Activated T-cell treated with anti-CD3 and anti-CD28 coated beads, Interleukin-2, amount 50 U/mL, for 24 hours (primary cell): ENCODE data around the gene FRAT2.
A peak's percentile ranks its signal among the peaks of the same experiment; 100 is the strongest.

ENCODE experiments used
- DNase-seq: peaks from one replicate; pipeline ENCODE4 v3.0.0-alpha.2; 2020
- H3K27ac Mint-ChIP-seq: 2 replicates; pipeline ENCODE4 v1.8.0; 2020; ENCODE audit warnings: mild to moderate bottlenecking, mixed read lengths
- H3K27me3 Mint-ChIP-seq: 2 replicates; pipeline ENCODE4 v1.8.0; 2020; ENCODE audit warnings: mixed read lengths
- H3K36me3 Mint-ChIP-seq: 2 replicates; pipeline ENCODE4 v1.8.0; 2020; ENCODE audit warnings: low read depth, mixed read lengths
- H3K4me1 Mint-ChIP-seq: 2 replicates; pipeline ENCODE4 v1.8.0; 2020; ENCODE audit warnings: low read depth, mixed read lengths
- H3K4me3 Mint-ChIP-seq: 2 replicates; pipeline ENCODE4 v1.8.0; 2020; ENCODE audit warnings: mild to moderate bottlenecking, moderate library complexity, mixed read lengths
- H3K9me3 Mint-ChIP-seq: 2 replicates; pipeline ENCODE4 v1.8.0; 2020; ENCODE audit warnings: mixed read lengths

Gene FRAT2

DNA sequence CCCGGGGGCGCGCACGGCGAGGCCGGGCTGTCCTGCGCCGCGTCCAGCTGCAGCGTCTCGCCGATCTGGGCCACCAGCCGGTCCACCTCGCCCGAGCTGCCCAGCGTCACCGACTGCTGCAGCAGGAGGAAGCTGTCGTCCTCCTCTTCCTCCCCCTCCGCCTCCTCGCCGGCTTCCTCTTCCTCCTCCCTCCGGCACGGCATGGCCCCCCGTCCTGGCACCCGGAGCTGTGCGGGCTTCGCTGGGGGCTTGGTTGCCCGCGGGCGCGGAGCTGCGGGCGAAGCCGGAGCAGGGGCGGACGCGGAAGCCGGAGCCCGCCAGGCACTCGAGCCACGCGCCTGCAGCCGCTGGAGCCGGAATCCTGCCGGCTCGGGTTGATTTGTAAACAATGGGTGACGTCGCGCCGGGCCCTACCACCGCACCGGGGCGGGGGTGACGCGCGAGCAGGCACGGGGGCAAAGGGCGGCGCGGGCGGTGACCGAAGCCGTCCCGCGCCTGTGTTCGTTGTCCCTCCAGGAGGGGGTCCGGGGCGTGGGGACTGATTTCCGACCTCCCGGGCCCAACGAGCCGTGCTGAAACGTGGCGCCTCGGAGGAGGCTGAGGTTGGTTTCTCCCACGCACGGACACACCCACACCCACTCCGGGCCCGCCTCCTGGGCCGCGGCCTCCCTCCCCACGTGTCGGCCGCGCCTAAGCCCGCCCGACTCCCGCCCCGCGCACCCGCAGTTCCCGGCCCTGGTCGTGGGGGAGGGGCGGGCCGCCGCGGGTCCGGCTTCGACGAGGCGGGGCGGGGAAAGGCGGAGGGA lies at the start of gene FRAT2:
FRAT2 (minus strand) TSS at position 360 of the 806 bp plus-strand sequence; CDS start at position 203, 157 bp downstream.
- no peaks in the 10 kb centered on the region for H3K9me3 Mint-ChIP-seq
- peak within 1 kb of the TSS; percentile 95 for H3K27ac Mint-ChIP-seq
- peaks cover 41% of the 10 kb centered on the region for H3K4me1 Mint-ChIP-seq
- DNase-seq: peak; percentile 93
- H3K4me3 Mint-ChIP-seq: peak within 1 kb of the TSS; percentile 90
- no peaks in the 10 kb centered on the region for H3K27me3 Mint-ChIP-seq
- peaks cover 23% of the 10 kb centered on the region for H3K36me3 Mint-ChIP-seq

DNA sequence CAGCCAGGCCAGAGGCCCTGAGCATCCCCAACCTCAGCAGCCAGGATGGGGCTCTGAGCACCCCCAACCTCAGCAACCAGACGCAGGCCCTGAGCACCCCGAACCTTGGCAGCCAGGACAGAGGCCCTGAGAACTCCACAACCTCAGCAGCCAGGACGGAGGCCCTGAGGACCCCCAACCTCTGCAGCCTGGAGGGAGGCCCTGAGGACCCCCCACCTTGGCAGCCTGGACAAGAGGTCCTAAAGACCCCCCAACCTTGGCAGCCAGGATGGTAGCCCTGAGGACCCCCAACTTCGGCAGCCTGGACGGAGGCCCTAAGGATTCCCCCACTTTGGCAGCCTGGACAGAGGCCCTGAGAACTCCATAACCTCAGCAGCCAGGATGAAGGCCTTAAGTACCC lies 49.6 kb upstream of the FRAT2 start:
- Mint-ChIP-seq H3K9me3 (no peaks in the 10 kb centered on the region), H3K4me3 (no peak overlapping the region), H3K4me1 (no peaks in the 10 kb centered on the region), H3K27ac (no peak overlapping the region), H3K27me3 (no peaks in the 10 kb centered on the region), H3K36me3 (peaks cover 96% of the 10 kb centered on the region)
- DNase-seq: no peak

GRCh38 chr10:97383159-97383558 lies 48.6 kb upstream of the FRAT2 start:
- Mint-ChIP-seq H3K4me1 (no peaks in the 10 kb centered on the region), H3K27ac (no peak overlapping the region), H3K9me3 (no peaks in the 10 kb centered on the region), H3K4me3 (no peak overlapping the region), H3K36me3 (peaks cover 93% of the 10 kb centered on the region), H3K27me3 (no peaks in the 10 kb centered on the region)
- no peak for DNase-seq

GRCh38 chr10:97381626-97382025 lies 47.1 kb upstream of the FRAT2 start:
- H3K4me1 Mint-ChIP-seq: no peaks in the 10 kb centered on the region
- H3K27me3 Mint-ChIP-seq: no peaks in the 10 kb centered on the region
- no peak overlapping the region for H3K4me3 Mint-ChIP-seq
- H3K36me3 Mint-ChIP-seq: peaks cover 91% of the 10 kb centered on the region
- no peak for DNase-seq
- no peaks in the 10 kb centered on the region for H3K9me3 Mint-ChIP-seq
- H3K27ac Mint-ChIP-seq: no peak overlapping the region

DNA sequence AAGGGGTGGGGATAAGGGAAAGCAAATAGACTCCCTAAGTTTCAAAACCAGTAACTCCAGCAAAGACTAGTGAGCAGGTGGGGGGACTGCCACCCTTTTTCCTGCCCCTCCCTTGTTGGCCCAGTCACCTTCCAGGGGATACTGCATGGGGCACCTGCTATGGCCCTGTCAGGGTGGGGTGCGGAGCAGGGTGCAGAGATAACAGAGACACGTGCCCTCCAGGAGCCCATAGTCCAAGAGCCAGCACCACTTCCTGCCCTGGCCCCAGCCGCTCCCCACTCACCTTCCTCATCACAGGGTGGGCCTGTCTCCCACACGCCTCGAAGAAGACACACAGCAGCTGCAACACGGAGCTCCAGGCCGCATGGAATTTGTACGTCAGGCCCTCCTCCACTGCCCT lies 46.0 kb upstream of the FRAT2 start:
- no peak for DNase-seq
- Mint-ChIP-seq H3K4me1 (no peaks in the 10 kb centered on the region), H3K27me3 (no peaks in the 10 kb centered on the region), H3K36me3 (peaks cover 92% of the 10 kb centered on the region), H3K9me3 (no peaks in the 10 kb centered on the region), H3K27ac (no peak overlapping the region), H3K4me3 (no peak overlapping the region)

GRCh38 chr10:97378933-97379921 lies 44.7 kb upstream of the FRAT2 start:
- Mint-ChIP-seq H3K4me3 (no peak overlapping the region), H3K9me3 (no peaks in the 10 kb centered on the region), H3K27ac (no peak overlapping the region), H3K36me3 (peaks cover 92% of the 10 kb centered on the region), H3K27me3 (no peaks in the 10 kb centered on the region), H3K4me1 (no peaks in the 10 kb centered on the region)
- no peak for DNase-seq

DNA sequence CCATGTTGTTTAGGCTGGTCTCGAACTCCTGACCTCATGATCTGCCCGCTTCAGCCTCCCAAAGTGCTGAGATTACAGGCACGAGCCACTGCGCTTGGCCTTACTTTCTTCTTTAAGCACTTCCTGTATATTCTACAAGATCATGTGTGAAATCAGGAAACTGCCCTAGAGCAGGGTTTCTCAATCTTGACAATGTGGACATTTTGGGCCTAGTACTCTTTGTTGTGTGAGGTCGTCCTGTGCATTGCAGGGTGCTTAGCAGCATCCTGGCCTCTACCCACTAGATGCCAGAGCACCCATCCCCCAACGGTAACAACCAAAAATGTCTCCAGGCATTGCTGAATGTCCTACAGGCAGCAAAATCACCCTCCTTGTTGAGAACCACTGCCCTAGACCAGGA lies 41.9 kb upstream of the FRAT2 start:
- Mint-ChIP-seq H3K36me3 (peaks cover 92% of the 10 kb centered on the region), H3K9me3 (no peaks in the 10 kb centered on the region), H3K4me1 (no peaks in the 10 kb centered on the region), H3K4me3 (no peak overlapping the region), H3K27ac (no peak overlapping the region), H3K27me3 (no peaks in the 10 kb centered on the region)
- DNase-seq: no peak

GRCh38 chr10:97373456-97373855 lies 38.9 kb upstream of the FRAT2 start:
- Mint-ChIP-seq H3K4me1 (no peaks in the 10 kb centered on the region), H3K9me3 (no peaks in the 10 kb centered on the region), H3K27ac (no peak overlapping the region), H3K27me3 (no peaks in the 10 kb centered on the region), H3K4me3 (no peak overlapping the region), H3K36me3 (peaks cover 95% of the 10 kb centered on the region)
- no peak for DNase-seq

DNA sequence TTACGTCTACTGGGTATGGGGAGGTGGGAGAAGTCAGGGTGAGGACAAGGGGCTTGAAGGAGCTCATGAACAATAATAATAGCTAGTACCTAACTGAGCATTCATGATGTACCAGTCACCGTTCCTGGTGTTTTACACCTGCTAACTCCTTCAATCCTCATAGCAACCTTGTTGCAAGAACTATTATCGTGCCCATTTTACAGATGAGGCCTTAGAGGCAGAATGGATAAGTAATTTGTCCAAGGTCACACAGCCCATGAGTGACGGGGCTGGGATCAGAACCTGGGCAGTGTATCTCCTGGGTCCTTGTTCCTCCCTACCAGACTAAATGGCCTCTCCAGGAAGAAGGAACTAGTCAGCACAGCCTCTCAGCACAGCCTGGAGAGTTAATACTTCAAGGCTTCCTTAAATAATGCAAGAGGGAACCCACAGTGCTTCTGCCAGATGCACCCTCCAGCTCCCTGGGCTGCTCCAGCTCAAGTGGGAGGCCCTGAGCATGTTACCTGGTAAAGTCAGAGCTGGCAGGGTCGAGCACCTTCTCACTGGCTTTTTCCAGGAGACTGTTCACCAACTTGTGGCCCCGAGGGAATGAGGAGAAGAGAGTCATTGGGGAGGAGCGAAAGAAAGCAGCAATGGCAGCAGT lies 37.8 kb upstream of the FRAT2 start:
- H3K4me3 Mint-ChIP-seq: no peak overlapping the region
- peaks cover 95% of the 10 kb centered on the region for H3K36me3 Mint-ChIP-seq
- H3K27me3 Mint-ChIP-seq: no peaks in the 10 kb centered on the region
- H3K4me1 Mint-ChIP-seq: no peaks in the 10 kb centered on the region
- H3K9me3 Mint-ChIP-seq: no peaks in the 10 kb centered on the region
- no peak overlapping the region for H3K27ac Mint-ChIP-seq
- DNase-seq: no peak

GRCh38 chr10:97371696-97372095 lies 37.2 kb upstream of the FRAT2 start:
- DNase-seq: no peak
- Mint-ChIP-seq H3K27ac (no peak overlapping the region), H3K36me3 (peaks cover 96% of the 10 kb centered on the region), H3K4me3 (no peak overlapping the region), H3K9me3 (no peaks in the 10 kb centered on the region), H3K27me3 (no peaks in the 10 kb centered on the region), H3K4me1 (no peaks in the 10 kb centered on the region)

- H3K9me3 Mint-ChIP-seq: no peaks in the 10 kb centered on the region
- no peaks in the 10 kb centered on the region for H3K4me1 Mint-ChIP-seq
- H3K36me3 Mint-ChIP-seq: peaks cover 99% of the 10 kb centered on the region
- no peak overlapping the region for H3K4me3 Mint-ChIP-seq
- H3K27ac Mint-ChIP-seq: peak overlapping the region; percentile 3
- no peak for DNase-seq
- H3K27me3 Mint-ChIP-seq: no peaks in the 10 kb centered on the region
Measured at GRCh38 chr10:97367126-97367649, 32.7 kb upstream of the FRAT2 start.

- Mint-ChIP-seq H3K27me3 (no peaks in the 10 kb centered on the region), H3K36me3 (peaks cover 95% of the 10 kb centered on the region), H3K4me1 (no peaks in the 10 kb centered on the region), H3K27ac (no peak overlapping the region), H3K9me3 (no peaks in the 10 kb centered on the region), H3K4me3 (no peak overlapping the region)
- DNase-seq: no peak
Measured at GRCh38 chr10:97366572-97366971, 32.0 kb upstream of the FRAT2 start.

DNA sequence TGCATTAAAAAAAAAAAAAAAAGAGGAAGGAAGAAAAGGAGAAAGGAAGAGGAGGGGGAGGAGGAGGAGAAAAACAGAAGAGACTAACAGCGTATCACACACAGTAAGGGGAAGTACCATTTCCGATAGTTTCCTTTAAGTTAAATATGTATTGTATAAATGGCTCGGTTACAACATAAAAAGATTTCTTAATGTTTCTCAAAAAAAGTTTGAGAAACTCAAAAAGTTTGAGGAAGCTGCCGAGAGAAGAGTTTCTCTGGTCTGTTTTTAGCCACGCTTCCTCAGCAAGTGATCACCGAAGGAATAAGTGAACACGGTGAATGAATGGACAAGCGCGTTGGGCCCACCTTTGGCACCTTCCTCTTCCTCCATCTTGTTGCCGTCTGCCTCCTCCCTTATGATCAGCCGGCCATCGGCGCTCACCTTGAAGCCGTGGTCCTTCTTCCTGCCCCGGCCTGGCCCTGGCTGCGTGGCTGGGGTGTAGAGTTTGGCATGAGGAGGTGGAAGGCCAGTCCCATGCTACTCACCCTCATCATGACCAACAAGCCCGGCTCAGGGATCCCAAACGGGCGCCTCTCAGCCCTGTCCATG lies 31.3 kb upstream of the FRAT2 start:
- Mint-ChIP-seq H3K4me1 (no peaks in the 10 kb centered on the region), H3K36me3 (peaks cover 95% of the 10 kb centered on the region), H3K9me3 (no peaks in the 10 kb centered on the region), H3K27me3 (no peaks in the 10 kb centered on the region), H3K4me3 (no peak overlapping the region), H3K27ac (no peak overlapping the region)
- no peak for DNase-seq

GRCh38 chr10:97363071-97363470 lies 28.5 kb upstream of the FRAT2 start:
- peaks cover 94% of the 10 kb centered on the region for H3K36me3 Mint-ChIP-seq
- H3K9me3 Mint-ChIP-seq: no peaks in the 10 kb centered on the region
- no peak for DNase-seq
- H3K4me1 Mint-ChIP-seq: no peaks in the 10 kb centered on the region
- H3K27ac Mint-ChIP-seq: no peak overlapping the region
- H3K27me3 Mint-ChIP-seq: no peaks in the 10 kb centered on the region
- no peak overlapping the region for H3K4me3 Mint-ChIP-seq
